HG02623 (cell line): Measurements from ENCODE around the gene PAXX.
"Not testable (repeated sequence)": the region's sequence is repeated elsewhere in the genome, so short reads cannot be mapped to it uniquely, and the experiment has no call there.

Source experiments
- ATAC-seq: cut with Tn5 transposase; IDR thresholded peaks from one replicate; pipeline ENCODE4 v1.9.1; 2021; ENCODE audit warnings: moderate library complexity; ENCODE audit not compliant: unreplicated experiment

Gene PAXX

GRCh38 chr9:137000177-137000930 is 8.1 kb downstream of the PAXX start:
- no peak for ATAC-seq

- no peak for ATAC-seq
These were observed 9.8 kb downstream of the PAXX start for GRCh38 chr9:137001857-137002645.

- ATAC-seq: no peak
These were observed 10.4 kb downstream of the PAXX start for GRCh38 chr9:137002646-137003041.

- not testable (repeated sequence) for ATAC-seq
These were observed 12.1 kb downstream of the PAXX start for GRCh38 chr9:137004285-137004684.

GRCh38 chr9:137006116-137007003 is 14.1 kb downstream of the PAXX start:
- ATAC-seq: no peak

- ATAC-seq: no peak
These were observed 15.0 kb downstream of the PAXX start for GRCh38 chr9:137007108-137007815.

GRCh38 chr9:137007816-137008270 is 15.6 kb downstream of the PAXX start:
- ATAC-seq: no peak

GRCh38 chr9:137008312-137008711 is 16.1 kb downstream of the PAXX start:
- no peak for ATAC-seq

GRCh38 chr9:137009217-137009616 is 17.0 kb downstream of the PAXX start:
- ATAC-seq: no peak

- ATAC-seq: no peak
These were observed 17.9 kb downstream of the PAXX start for GRCh38 chr9:137009938-137010732.

- ATAC-seq: no peak
These were observed 18.9 kb downstream of the PAXX start for GRCh38 chr9:137011156-137011555.

GRCh38 chr9:137011907-137012675 is 19.9 kb downstream of the PAXX start:
- no peak for ATAC-seq

GRCh38 chr9:137012694-137013570 is 20.7 kb downstream of the PAXX start:
- no peak for ATAC-seq

GRCh38 chr9:137013571-137013940 is 21.3 kb downstream of the PAXX start:
- no peak for ATAC-seq

- no peak for ATAC-seq
These were observed 21.9 kb downstream of the PAXX start for GRCh38 chr9:137014166-137014565.

GRCh38 chr9:137014776-137015539 is 22.7 kb downstream of the PAXX start:
- no peak for ATAC-seq

- ATAC-seq: no peak
These were observed 23.3 kb downstream of the PAXX start for GRCh38 chr9:137015540-137015930.
